HepG2 (cell line): Measurements from ENCODE around the gene STRBP. TPM values are rescaled to one million over a fixed set of nuclear protein-coding genes. Genes with fewer than 3 reads are reported as not detected.

ENCODE experiments used
- ATAC-seq: fragments of 200-7000 bp; cut with Tn5 transposase; 3 replicates; pipeline ENCODE4 v1.9.1; 2020; ENCODE audit warnings: mild to moderate bottlenecking, moderate library complexity
- BruUV-seq: library from RNA; stranded (reverse); fragments of 400-500 nt; replicated peaks from 2 replicates; lab custom pipeline; 2021; lab: Mats Ljungman, UMichigan
- CTCF ChIA-PET: fragments of 300-600 bp; formaldehyde crosslinking; extraction: SDS; loops from one replicate; lab custom pipeline; 2021; ENCODE audit warnings: low total read pairs, inconsistent platforms, low intra/inter-chr PET ratio; lab: Yijun Ruan, JAX
- POLR2A ChIA-PET: fragments of 350-600 bp; sonication (Branson Sonifier 250); formaldehyde crosslinking; loops from one replicate; lab custom pipeline; 2020; ENCODE audit warnings: antibody characterized with exemption, inconsistent platforms; lab: Yijun Ruan, JAX
- DNase-seq: peaks from one replicate; pipeline ENCODE4 v3.0.0-alpha.2; 2015; ENCODE audit warnings: low spot score
- FAIRE-seq: peaks from 3 replicates; lab custom pipeline; 2011; peaks lifted over from hg19 to GRCh38; lab: Jason Lieb, UNC
- H2AFZ ChIP-seq: one replicate; pipeline ENCODE4 v1.6.1; 2011; ENCODE audit warnings: low read length, inconsistent platforms
- H3K27ac ChIP-seq: fragments of 300-600 bp; 3 replicates; pipeline ENCODE4 v1.8.0; 2011; ENCODE audit warnings: mixed run types, mild to moderate bottlenecking, mixed read lengths, low read length, inconsistent platforms; ENCODE audit not compliant: insufficient read depth; ENCODE audit errors: extremely low read length
- H3K27me3 ChIP-seq, 2 experiments: fragments of 200-600 bp in 1 of 2; 2 replicates in 1 of 2; 3 replicates in 1 of 2; pipeline versions ENCODE4 v1.6.0 to v1.8.0; 2011; ENCODE audit warnings: low read length in 2 of 2, mild to moderate bottlenecking in 2 of 2, moderate library complexity in 2 of 2, inconsistent platforms in 1 of 2; ENCODE audit not compliant: insufficient read depth in 2 of 2, control insufficient read depth in 1 of 2
- H3K36me3 ChIP-seq, 2 experiments: fragments of 200-600 bp in 1 of 2; replicated peaks in 1 of 2; 2 replicates in 1 of 2; 3 replicates in 1 of 2; pipeline versions ENCODE4 v1.5.1 to v1.8.0; 2011; ENCODE audit warnings: low read length in 2 of 2, inconsistent platforms in 1 of 2; ENCODE audit not compliant: insufficient read depth in 2 of 2, control insufficient read depth in 1 of 2
- H3K4me1 ChIP-seq: 2 replicates; pipeline ENCODE4 v1.5.1; 2012; ENCODE audit warnings: low read length, inconsistent platforms; ENCODE audit not compliant: insufficient read depth
- H3K4me2 ChIP-seq: 2 replicates; pipeline ENCODE4 v1.6.0; 2011; ENCODE audit warnings: low read depth, low read length, inconsistent platforms
- H3K4me3 ChIP-seq, 3 experiments: fragments of 200-600 bp in 1 of 3; sonication (generic), shearing (Covaris generic) in 1 of 3; replicated peaks in 1 of 3; 2 replicates each; pipeline ENCODE4 v1.5.1; 2011 to 2016; ENCODE audit warnings: low read length in 3 of 3, inconsistent platforms in 2 of 3, low read depth in 2 of 3, mild to moderate bottlenecking in 2 of 3, control low read depth in 1 of 3, mixed read lengths in 1 of 3; ENCODE audit not compliant: insufficient read depth in 1 of 3
- H3K79me2 ChIP-seq: one replicate; pipeline ENCODE4 v1.6.1; 2011; ENCODE audit warnings: low read length, inconsistent platforms; ENCODE audit not compliant: insufficient read depth
- H3K9ac ChIP-seq: 2 replicates; pipeline ENCODE4 v1.6.0; 2011; ENCODE audit warnings: mild to moderate bottlenecking, low read depth, low read length, inconsistent platforms; ENCODE audit not compliant: insufficient read depth
- H3K9me3 ChIP-seq: 2 replicates; pipeline ENCODE4 v1.5.1; 2012; ENCODE audit warnings: mild to moderate bottlenecking, low read length
- H4K20me1 ChIP-seq: 2 replicates; pipeline ENCODE4 v1.6.0; 2011; ENCODE audit warnings: inconsistent platforms, mild to moderate bottlenecking, low read length, moderate library complexity; ENCODE audit not compliant: insufficient read depth
- AGO2 ChIP-seq: fragments of 200-400 bp; formaldehyde crosslinking; optimal IDR thresholded peaks from 2 replicates; pipeline ENCODE3; 2017; ENCODE audit warnings: mild to moderate bottlenecking, low read depth, low read length, moderate library complexity
- CHD2 ChIP-seq: IDR thresholded peaks from 2 replicates; pipeline ENCODE4 v1.6.1; 2011; ENCODE audit warnings: low read depth, low read length, improper control_type of control experiment
- DR1 ChIP-seq: sonication (generic); formaldehyde crosslinking; IDR thresholded peaks from 2 replicates; pipeline ENCODE4 v1.8.0; 2021; ENCODE audit warnings: mild to moderate bottlenecking, missing genetic modification reagents, inconsistent platforms
- NFRKB ChIP-seq: fragments of 450-650 bp; IDR thresholded peaks from 2 replicates; pipeline ENCODE4 v1.6.1; 2017
- ZFP41 ChIP-seq: sonication (generic); formaldehyde crosslinking; IDR thresholded peaks from 2 replicates; pipeline ENCODE4 v1.4.0; 2020; ENCODE audit warnings: mild to moderate bottlenecking, missing genetic modification reagents, borderline replicate concordance
- ZFP90 ChIP-seq: sonication (generic); formaldehyde crosslinking; IDR thresholded peaks from 2 replicates; pipeline ENCODE4 v1.8.0; 2022; ENCODE audit warnings: missing genetic modification reagents, mild to moderate bottlenecking, inconsistent platforms, borderline replicate concordance
- ZNF17 ChIP-seq: sonication (generic); formaldehyde crosslinking; IDR thresholded peaks from 2 replicates; pipeline ENCODE4 v1.5.0; 2020; ENCODE audit warnings: mild to moderate bottlenecking, missing genetic modification reagents
- ZNF431 ChIP-seq: sonication (generic); formaldehyde crosslinking; IDR thresholded peaks from 2 replicates; pipeline ENCODE4 v1.9.0; 2022; ENCODE audit warnings: missing genetic modification reagents, low read depth, mild to moderate bottlenecking, borderline replicate concordance
- WGBS: methylation state at CpG from one replicate; pipeline ENCODE4 v1.1.6; 2017; ENCODE audit warnings: low lambda C conversion rate; 5-methylcytosine and 5-hydroxymethylcytosine counted together
- in situ Hi-C: cut with HindIII; loops from 2 replicates; pipeline ENCODE4 v1.10.0; 2017; ENCODE audit warnings: low pct_unique_long_range_greater_than_20kb; ENCODE audit not compliant: extremely low pct_ligation_motif_present
- intact Hi-C: fragments of 100-400 bp; cut with micrococcal nuclease; formaldehyde crosslinking; loops from one replicate; pipeline ENCODE4 v1.10.0; 2022; ENCODE audit not compliant: unreplicated experiment
- polyA plus RNA-seq, 8 experiments: library from polyadenylated mRNA; depleted of rRNA in 3 of 8; stranded (reverse) in 7 of 8; unstranded in 1 of 8; fragments of >200 nt; fragmentation: Illumina TruSeq in 4 of 8; extraction: Trizol in 4 of 8; gene quantifications; 2 replicates each; pipeline versions ENCODE4 v1.2.1 to v1.2.3, GENCODE V29; 2011 to 2016; ENCODE audit warnings: low read depth in 4 of 8, missing spikeins in 1 of 8, mixed read lengths in 1 of 8; ENCODE audit not compliant: insufficient read depth in 1 of 8
- total RNA-seq, 5 experiments: library from RNA; depleted of rRNA; stranded (reverse); fragments of >200 nt; fragmentation: Illumina TruSeq; extraction: Trizol; gene quantifications; 2 replicates each; pipeline ENCODE4 v1.2.3, GENCODE V29; 2016; ENCODE audit warnings: low read depth in 1 of 5
- TF ChIP-seq, protein P1 (sequence below): sonication (generic); formaldehyde crosslinking; IDR thresholded peaks from 2 replicates; pipeline ENCODE4 v1.8.1; 2023; ENCODE audit warnings: mild to moderate bottlenecking, missing genetic modification reagents
- TF ChIP-seq, protein P2 (sequence below): sonication (generic); formaldehyde crosslinking; IDR thresholded peaks from 2 replicates; pipeline ENCODE4 v1.8.1; 2023; ENCODE audit warnings: missing genetic modification reagents, mild to moderate bottlenecking, borderline replicate concordance

The STRBP gene
- total and polyA plus RNA-seq, 2 of the 13 experiments (the other 11 are each of a cell fraction or from before 2014, with no cell fraction given) = 14.5 to 38.5 TPM

- CTCF ChIA-PET = no interaction called here
Measured at GRCh38 chr9:123112015-123112975, 156.1 kb downstream of the STRBP start.

DNA sequence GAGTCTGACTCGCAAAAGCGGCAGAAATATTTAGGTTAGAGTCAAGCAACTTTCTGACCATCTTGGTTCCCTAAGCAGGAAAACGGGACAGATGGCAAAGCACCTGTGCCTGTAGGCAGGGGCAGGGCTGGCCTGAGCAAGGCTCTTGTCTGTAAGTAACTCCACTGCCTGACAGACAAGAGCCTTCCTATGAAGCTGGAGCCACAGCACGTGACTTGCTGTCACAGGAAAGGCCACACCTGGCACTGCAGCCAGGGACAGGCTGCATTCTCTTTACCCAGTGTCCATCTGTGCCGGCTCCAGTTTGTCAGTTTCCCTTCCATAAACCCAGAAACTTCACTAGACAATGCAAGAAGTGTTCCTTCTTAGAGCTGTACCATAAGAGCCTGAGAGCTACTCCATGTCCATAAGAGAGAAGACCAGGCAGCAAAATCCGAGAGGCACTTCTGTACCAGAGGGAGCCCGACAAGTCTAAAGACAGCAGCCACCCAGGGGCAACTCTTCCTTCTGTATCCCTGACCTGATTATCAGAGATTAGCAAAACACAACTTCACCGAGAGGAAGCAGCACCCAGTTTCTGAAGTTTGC, 156.9 kb downstream of the STRBP start:
- Histone ChIP-seq H3K4me2 (no peak overlapping the region), H3K4me1 (peaks cover 29% of the 10 kb centered on the region)
- WGBS = 88% methylated on average over 7 of the region's 8 CpGs
- TF ChIP-seq, protein P1, sequence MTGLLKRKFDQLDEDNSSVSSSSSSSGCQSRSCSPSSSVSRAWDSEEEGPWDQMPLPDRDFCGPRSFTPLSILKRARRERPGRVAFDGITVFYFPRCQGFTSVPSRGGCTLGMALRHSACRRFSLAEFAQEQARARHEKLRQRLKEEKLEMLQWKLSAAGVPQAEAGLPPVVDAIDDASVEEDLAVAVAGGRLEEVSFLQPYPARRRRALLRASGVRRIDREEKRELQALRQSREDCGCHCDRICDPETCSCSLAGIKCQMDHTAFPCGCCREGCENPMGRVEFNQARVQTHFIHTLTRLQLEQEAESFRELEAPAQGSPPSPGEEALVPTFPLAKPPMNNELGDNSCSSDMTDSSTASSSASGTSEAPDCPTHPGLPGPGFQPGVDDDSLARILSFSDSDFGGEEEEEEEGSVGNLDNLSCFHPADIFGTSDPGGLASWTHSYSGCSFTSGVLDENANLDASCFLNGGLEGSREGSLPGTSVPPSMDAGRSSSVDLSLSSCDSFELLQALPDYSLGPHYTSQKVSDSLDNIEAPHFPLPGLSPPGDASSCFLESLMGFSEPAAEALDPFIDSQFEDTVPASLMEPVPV = no peak
- TF ChIP-seq ZNF17 = no peak
- no peak for TF ChIP-seq CHD2
- no peak for TF ChIP-seq ZFP90 (CRISPR knock-in tag)
- no peak for TF ChIP-seq NFRKB
- no peak for TF ChIP-seq ZFP41 (CRISPR knock-in tag)
- no peak for TF ChIP-seq ZNF431 (CRISPR knock-in tag)
- TF ChIP-seq, protein P2, sequence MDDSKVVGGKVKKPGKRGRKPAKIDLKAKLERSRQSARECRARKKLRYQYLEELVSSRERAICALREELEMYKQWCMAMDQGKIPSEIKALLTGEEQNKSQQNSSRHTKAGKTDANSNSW (CRISPR knock-in tag) = no peak
- TF ChIP-seq, all 625 proteins: peak for 0
- intact Hi-C loops = no loop called here
- BruUV-seq = no TSS peak
- DNase-seq (no peak), ATAC-seq (no peak), FAIRE-seq (no peak)
- POLR2A ChIA-PET = no interaction called here
- H3K36me3 ChIP-seq = peaks cover 12 to 21% of the 10 kb centered on the region in 2 experiments; a peak in 3 of 5 replicates
- in situ Hi-C loops = no loop called here
- no peaks in the 10 kb centered on the region for H3K9me3 ChIP-seq
- no peak overlapping the region for H2AFZ ChIP-seq
- no peak overlapping the region for H3K4me3 ChIP-seq
- no peak overlapping the region for H3K9ac ChIP-seq
- no peaks in the 10 kb centered on the region for H4K20me1 ChIP-seq
- no peaks in the 10 kb centered on the region for H3K79me2 ChIP-seq
- peak overlapping the region; percentile 5 for H3K27ac ChIP-seq
- no peaks in the 10 kb centered on the region for H3K27me3 ChIP-seq
- CTCF ChIA-PET = no interaction called here

More at GRCh38 chr9:123112015-123112975, 156.1 kb downstream of the STRBP start:
- ATAC-seq = no peak; the same call in 2 of the 3 replicates
- Histone ChIP-seq H2AFZ (no peak overlapping the region), H3K9ac (no peak overlapping the region), H3K79me2 (no peaks in the 10 kb centered on the region), H4K20me1 (no peaks in the 10 kb centered on the region), H3K9me3 (no peaks in the 10 kb centered on the region)
- in situ Hi-C loops (no loop called here), intact Hi-C loops (no loop called here)
- 96% methylated on average over 28 of the region's 43 CpGs for WGBS
- no peak for FAIRE-seq
- BruUV-seq = no TSS peak
- peak; percentile 89 for TF ChIP-seq AGO2
- no peak for TF ChIP-seq DR1 (CRISPR knock-in tag)
- TF ChIP-seq, all 625 proteins: peak for 1
- no peak for DNase-seq
- Histone ChIP-seq H3K27me3 (no peaks in the 10 kb centered on the region), H3K27ac (peak overlapping the region; percentile 5), H3K4me2 (no peak overlapping the region), H3K4me3 (no peak overlapping the region), H3K4me1 (peaks cover 29% of the 10 kb centered on the region), H3K36me3 (peaks cover 9 to 20% of the 10 kb centered on the region in 2 experiments; a peak in 3 of 5 replicates)
- POLR2A ChIA-PET = no interaction called here
